ENCODE measurements around the gene TTC22.

The TTC22 gene

DNA sequence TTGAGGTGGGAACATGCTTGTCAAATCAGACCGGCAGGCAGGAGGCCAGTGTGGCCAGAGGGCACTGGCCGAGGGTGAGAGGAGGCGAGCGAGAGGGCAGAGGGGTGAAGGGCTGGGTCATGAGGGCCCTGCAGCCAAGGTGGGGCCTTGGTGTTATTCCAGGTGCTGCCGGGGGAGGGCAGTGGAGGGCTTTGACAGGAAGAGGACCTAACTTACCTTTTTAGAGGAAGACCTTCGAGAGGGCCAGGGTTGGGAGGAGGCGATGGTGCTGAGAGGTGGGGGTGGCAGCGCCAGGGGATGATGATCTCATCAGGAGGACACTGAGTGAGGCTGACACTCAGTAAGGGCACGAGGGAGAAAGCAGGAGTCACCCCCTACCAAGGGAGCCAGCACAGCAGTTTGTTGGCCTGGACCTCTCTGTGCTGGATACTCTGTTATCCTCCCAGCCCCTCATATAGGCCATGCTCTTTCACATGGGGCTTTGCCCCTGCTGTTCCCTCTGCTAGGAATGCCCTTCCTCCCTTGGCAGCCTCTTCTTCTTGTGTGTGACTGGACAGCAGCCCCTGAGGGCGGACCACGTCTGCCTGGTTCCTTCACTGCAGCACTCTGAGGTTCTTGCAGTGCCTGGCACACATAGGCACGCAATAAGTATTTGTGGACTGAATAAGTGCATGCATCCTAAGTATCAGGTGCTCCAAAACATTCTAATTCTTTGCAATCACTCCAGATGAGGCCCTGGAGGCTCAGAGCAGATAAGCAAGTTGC is 7.5 kb upstream of the TTC22 start:
- no peak for DNase-seq (ENCODE audit: low read depth in 3 of 3)

GRCh38 chr1:54807756-54808155 is 6.6 kb upstream of the TTC22 start:
- no peak for DNase-seq (ENCODE audit: low read depth in 3 of 3)

GRCh38 chr1:54806931-54807611 is 5.9 kb upstream of the TTC22 start:
- DNase-seq (ENCODE audit: low read depth in 3 of 3), result no peak

- DNase-seq (ENCODE audit: low read depth in 3 of 3), result no peak
These were observed 4.9 kb upstream of the TTC22 start for GRCh38 chr1:54805981-54806381.

DNA sequence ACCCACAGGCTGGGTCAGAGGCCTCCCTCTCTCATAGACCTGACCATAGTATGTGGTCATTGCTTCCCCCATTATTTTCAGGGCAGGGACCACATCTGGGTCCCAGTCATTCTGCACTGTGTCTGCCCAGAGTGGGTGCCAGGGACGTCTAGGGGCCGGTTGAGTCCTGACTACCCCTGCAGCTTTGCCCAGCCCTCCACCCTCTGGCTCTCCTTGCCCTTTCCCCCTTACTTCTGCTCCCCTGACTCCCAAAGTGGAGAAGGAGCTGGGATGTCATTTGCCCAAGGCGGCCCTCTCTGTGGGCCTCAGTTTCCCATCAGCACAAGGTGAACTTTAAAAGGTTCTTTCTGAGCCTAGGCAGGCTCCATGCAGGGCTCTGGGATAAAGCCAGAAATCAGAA is 4.3 kb upstream of the TTC22 start:
- no peak for DNase-seq (ENCODE audit: low read depth in 3 of 3)

- no peak for DNase-seq (ENCODE audit: low read depth in 3 of 3)
These were observed 3.5 kb upstream of the TTC22 start for GRCh38 chr1:54804471-54805132.

GRCh38 chr1:54803761-54804470 is 2.8 kb upstream of the TTC22 start:
- no peak for DNase-seq (ENCODE audit: low read depth in 3 of 3)

- DNase-seq (ENCODE audit: low read depth in 3 of 3), result no peak
These were observed 853 bp downstream of the TTC22 start for GRCh38 chr1:54800041-54800898.

DNA sequence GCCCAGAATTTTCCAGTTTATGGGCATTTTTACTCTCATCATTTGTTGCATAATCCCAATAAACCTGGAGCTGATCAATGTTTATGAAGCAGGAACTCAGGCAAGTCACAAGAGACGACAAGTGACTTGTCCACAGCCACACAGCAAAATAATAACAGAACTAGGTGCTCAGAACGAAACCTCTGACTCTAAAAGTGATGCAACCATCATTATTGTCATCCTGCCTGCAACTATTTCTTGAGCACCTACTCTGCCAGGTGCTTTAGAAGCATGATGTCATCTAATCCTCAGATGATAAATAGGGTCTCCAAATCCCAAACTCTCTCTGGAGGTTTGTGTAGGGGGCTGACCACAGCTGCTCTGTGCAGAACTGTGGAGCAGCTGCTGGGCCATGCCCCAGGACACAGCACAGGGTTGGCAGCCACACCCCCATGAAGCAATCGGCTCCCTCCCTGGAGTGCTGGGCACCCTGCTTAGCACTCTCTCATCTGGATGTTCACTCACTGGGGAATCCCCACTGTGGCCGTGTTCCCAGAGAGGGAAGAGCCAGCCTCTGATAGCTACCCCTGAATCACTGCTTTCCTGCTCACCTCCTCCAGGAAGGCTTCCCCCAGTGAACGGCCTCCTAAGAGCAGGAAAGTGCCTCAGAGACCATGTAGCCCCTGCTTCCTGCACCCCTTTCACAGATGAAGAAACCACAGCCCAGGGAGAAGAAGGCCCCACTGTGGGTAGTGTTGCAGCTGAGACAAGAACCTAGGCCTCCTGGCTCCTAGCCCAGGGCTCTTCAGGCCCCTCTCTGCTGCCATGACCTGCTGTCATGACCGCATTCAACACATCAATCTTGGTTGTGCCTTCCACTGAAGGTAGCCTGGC is 2.1 kb downstream of the TTC22 start:
- no peak for DNase-seq (ENCODE audit: low read depth in 3 of 3)

DNA sequence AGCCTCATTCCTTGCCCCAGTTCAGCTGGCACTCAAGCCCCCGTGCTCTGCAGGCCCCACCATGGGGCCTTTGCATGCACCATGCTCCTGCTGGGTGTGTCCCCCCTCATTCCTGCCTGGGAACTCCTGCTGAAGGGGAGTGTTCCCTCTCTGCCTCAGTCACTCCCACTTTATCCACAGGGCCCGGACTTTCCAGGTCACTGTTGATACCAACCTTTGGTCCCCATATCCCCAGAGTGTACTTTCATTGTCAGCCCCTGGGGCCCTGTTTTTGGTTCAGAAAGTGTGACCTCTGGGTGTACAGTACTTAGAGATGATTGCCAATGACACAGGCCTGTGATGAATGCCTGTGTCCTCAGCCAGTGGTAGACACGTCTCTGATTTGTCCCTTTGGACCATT is 2.9 kb downstream of the TTC22 start:
- DNase-seq (ENCODE audit: low read depth in 3 of 3), result no peak

DNA sequence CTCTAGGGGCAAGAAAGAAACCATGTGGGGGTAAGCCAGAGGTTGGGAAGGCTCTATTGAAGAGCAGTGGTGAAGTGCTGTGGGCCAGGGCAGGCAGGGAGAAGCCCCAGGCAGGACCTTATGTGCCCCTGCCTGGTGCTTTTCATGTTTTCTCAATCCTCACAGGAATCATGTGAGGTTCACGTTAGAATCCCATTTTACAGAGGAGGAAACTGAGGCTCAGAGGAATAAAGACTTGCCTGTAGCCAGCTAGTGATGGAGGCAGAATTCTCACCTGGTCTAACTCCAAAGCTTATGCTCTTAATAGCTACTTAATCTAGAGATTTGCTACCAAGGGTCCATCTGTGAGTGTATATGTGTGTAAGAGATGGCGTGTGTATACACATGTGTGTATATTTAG is 4.2 kb downstream of the TTC22 start:
- no peak for DNase-seq (ENCODE audit: low read depth in 3 of 3)

- no peak for DNase-seq (ENCODE audit: low read depth in 3 of 3)
These were observed 5.2 kb downstream of the TTC22 start for GRCh38 chr1:54795841-54796468.

GRCh38 chr1:54795356-54795665 is 5.8 kb downstream of the TTC22 start:
- DNase-seq (ENCODE audit: low read depth in 3 of 3), result no peak

GRCh38 chr1:54794451-54795355 is 6.4 kb downstream of the TTC22 start:
- DNase-seq (ENCODE audit: low read depth in 3 of 3), result no peak

DNA sequence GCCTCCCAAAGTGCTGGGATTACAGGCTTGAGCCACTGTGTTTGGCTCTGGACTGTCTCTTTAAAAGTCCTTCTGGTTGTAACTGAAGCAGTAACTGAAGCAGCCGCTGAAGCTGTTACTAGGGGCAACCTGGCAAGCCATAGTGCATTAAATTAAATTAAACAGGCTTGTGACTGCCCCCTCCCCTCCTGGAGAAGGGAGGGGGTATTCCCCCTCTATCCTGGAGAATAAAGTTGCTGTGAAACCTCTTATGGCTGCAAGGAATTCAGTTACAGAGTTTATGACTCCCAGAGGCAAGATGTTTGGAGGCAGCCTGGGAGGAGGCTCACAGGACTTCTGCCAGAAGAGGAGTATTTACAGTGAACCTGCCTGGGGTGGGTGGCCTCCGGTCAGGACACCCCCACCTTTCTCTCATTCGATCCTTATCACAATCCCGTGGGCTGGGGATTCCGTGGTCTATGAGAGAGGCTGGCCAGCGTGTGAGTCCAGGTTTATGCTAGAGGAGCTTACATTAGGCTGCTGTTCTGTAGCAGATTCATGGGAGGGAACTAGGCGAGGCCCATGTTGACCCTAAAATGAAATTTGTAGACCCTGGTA is 8.3 kb downstream of the TTC22 start:
- no peak for DNase-seq (ENCODE audit: low read depth in 3 of 3)

DNA sequence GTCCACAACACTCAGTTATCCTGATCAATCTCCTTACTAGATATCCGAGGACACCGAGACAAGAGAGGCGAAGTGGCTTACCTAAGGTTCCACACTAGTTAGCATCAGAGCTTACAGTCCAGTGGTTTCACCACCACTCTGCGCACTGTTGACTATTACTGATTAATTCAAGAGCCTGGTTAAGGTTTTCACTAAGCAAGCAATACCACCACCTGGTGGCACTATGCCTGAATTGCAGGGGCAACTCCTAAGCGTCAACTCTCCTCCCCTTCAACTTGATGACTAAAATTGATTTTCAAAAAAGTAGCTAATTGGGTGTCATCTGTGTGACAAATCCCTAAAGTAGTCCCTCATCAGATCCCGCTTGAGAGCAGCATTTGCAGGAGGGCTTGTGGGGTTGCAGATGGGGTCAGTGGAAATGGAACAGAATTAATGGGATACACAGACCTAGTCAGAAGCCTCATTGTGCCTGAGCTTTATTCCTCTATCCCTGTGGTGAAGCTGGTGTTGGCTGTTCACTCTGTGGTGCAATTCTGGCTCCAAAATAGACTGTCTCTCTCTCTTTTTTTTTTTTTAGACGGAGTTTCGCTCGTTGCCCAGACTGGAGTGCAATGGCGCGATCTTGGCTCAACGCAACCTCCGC is 9.1 kb downstream of the TTC22 start:
- DNase-seq (ENCODE audit: low read depth in 3 of 3), result no peak

DNA sequence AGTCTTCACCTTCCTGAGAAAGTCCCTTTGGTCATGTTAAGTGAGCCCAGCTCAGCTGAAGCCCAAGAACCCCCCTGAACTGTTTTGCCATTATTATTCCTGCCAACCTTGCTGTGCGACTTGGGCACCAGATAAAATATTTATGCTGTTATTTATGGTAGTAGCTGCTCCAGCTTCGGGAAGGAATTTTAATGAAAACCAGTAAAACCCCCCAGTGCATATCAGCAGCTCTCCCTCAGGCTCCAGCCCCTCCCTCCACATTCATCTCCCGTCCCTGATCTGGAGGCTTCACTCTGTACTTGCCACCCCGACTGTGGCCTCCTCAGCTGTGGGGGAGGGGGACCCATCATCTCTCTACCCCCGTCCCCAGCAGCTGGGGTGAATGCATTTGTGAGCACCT is 12.7 kb downstream of the TTC22 start:
- DNase-seq (ENCODE audit: low read depth in 3 of 3), result no peak

DNA sequence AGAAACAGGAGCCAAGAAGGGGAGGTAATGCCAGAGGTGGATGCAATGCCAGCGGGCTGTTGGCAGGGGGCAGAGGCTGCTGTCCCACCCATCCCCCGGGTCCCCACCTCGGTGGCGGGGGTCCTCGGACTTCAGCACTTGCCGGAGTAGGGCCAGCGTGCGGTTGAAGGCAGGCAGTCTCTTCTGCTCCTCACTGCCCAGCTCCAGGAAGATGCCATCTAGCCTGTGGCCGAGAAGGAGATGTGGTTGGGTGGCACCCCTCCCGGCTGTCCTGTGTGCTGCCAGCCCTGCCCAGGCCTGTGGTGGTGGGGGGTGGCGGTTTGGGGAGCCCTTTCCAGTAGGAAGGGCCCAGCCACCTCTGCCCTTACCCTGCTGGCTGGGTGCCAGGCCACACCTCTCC is 13.5 kb downstream of the TTC22 start:
- no peak for DNase-seq (ENCODE audit: low read depth in 3 of 3)
